Adrenal gland (tissue), 19 donors: ENCODE results near the gene CLEC3B. TPM values are rescaled to one million over a fixed set of nuclear protein-coding genes. Genes with fewer than 3 reads are reported as not detected.

ENCODE experiments used
- DNase-seq, 7 donors: peaks; one replicate each; pipeline ENCODE4 v3.0.0-alpha.2; 2019 to 2020
- H3K27ac ChIP-seq, 5 donors: fragments of 200-600 bp; sonication (generic) in 4 of 5; 1 replicate in 3 of 5; 2 replicates in 2 of 5; pipeline versions ENCODE4 v1.5.1 to v1.8.0; 2016 to 2020; ENCODE audit warnings: mild to moderate bottlenecking in 1 of 5
- H3K27me3 ChIP-seq: fragments of 200-600 bp; 2 replicates; pipeline ENCODE4 v1.8.0; 2021
- H3K36me3 ChIP-seq, 2 donors: fragments of 200-600 bp; replicated peaks in 1 of 2; 1 replicate in 1 of 2; 2 replicates in 1 of 2; pipeline versions ENCODE4 v1.5.1 to v1.8.0; 2018 to 2022
- H3K4me1 ChIP-seq, 2 donors: fragments of 200-600 bp; replicated peaks in 1 of 2; 1 replicate in 1 of 2; 2 replicates in 1 of 2; pipeline versions ENCODE4 v1.5.1 to v1.8.0; 2018 to 2021
- H3K4me3 ChIP-seq, 4 donors: fragments of 200-600 bp; sonication (generic) in 3 of 4; one replicate each; pipeline ENCODE4 v1.5.1; 2016 to 2018
- H3K9me3 ChIP-seq, 3 donors: fragments of 200-600 bp; sonication (generic) in 1 of 3; replicated peaks in 1 of 3; 1 replicate in 2 of 3; 2 replicates in 1 of 3; pipeline versions ENCODE4 v1.5.1 to v1.8.0; 2016 to 2021
- CTCF ChIP-seq, 6 experiments: fragments of 450-650 bp in 4 of 6; fragments of 200-600 bp in 2 of 6; sonication (generic) in 1 of 6; IDR thresholded peaks; 1 replicate in 5 of 6; 2 replicates in 1 of 6; pipeline versions ENCODE4 v1.5.1 to v1.8.0; 2016 to 2021; ENCODE audit warnings: antibody characterized with exemption in 6 of 6, mild to moderate bottlenecking in 2 of 6, moderate library complexity in 1 of 6
- POLR2A ChIP-seq, 2 donors: fragments of 450-650 bp; IDR thresholded peaks; one replicate each; pipeline ENCODE4 v1.6.1; 2017; ENCODE audit warnings: antibody characterized with exemption in 2 of 2, mild to moderate bottlenecking in 2 of 2, moderate library complexity in 1 of 2
- WGBS, 4 donors: extraction: QIAGEN DNeasy Blood & Tissue Kit in 2 of 4; methylation state at CpG; one replicate each; pipeline versions ENCODE4 v1.1.5 to v1.1.7; 2013 to 2017; 5-methylcytosine and 5-hydroxymethylcytosine counted together
- intact Hi-C, 2 donors: fragments of 100-400 bp; cut with DNase I; formaldehyde crosslinking; loops; one replicate each; pipeline versions ENCODE4 v1.14.1 to v1.15.0; 2022 to 2023
- long read RNA-seq, 10 donors: library from polyadenylated mRNA in 3 of 10; unstranded in 2 of 10; stranded (forward) in 1 of 10; transcript quantifications; one replicate each; pipeline ENCODE4 v2.0.0 and lab custom pipeline, GENCODE V29; 2021 to 2026
- polyA plus RNA-seq, 3 donors: library from polyadenylated mRNA; stranded (reverse); fragments of 200-250 nt in 2 of 3; fragments of 350-450 nt in 1 of 3; fragmentation: Illumina TruSeq in 1 of 3; extraction: RNeasy Lipid Tissue Mini Kit (QIAGEN cat#74804) in 1 of 3; gene quantifications; one replicate each; pipeline ENCODE4 v1.2.3, GENCODE V29; 2013 to 2014
- total RNA-seq, 9 donors: library from RNA; depleted of rRNA in 4 of 9; stranded (reverse); fragments of >200 nt in 4 of 9; fragments of 120-200 nt in 1 of 9; fragmentation: NEBNext Ultra II Directional in 1 of 9; extraction: Animal tissue kit (Norgen Biotek cat#: 25700) in 1 of 9; gene quantifications; one replicate each; pipeline versions ENCODE4 v1.1.0 to v1.2.4, GENCODE V29; 2013 to 2023
- donor health status: healthy with polysubstance abuse.
- donor health status: Bipolar disorder and iron deficiency.
- donor health status: DM: yes; HTN: yes; CAD: no.
- donor health status: DM: no; HTN: no; CAD: no.
- donor health status: DM: no; HTN: no; CAD: no.
- donor health status: DM: yes; HTN: yes; CAD: no.

Gene CLEC3B, protein sequence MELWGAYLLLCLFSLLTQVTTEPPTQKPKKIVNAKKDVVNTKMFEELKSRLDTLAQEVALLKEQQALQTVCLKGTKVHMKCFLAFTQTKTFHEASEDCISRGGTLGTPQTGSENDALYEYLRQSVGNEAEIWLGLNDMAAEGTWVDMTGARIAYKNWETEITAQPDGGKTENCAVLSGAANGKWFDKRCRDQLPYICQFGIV
- total RNA-seq (100 to 1,000 TPM in 3 of 9 donors, 10 to 100 TPM in 6; 20.7 to 110 (median 71.4) TPM), polyA plus RNA-seq (100 to 1,000 TPM in 2 of 3 donors, 1 to 10 TPM in 1; 5.1 to 251 (median 177) TPM)
- long read RNA-seq, donor 1, transcript CLEC3B-201 (3 exons, 936 nt), result major isoform, 30 of 30 reads
- long read RNA-seq, donor 1, partial matches to known transcripts, result 0 of 30 reads
- long read RNA-seq, donor 1, other reads (novel, unspliced or antisense), result 0 of 30 reads
- long read RNA-seq, donor 2, transcript CLEC3B-201 (3 exons, 936 nt), result major isoform, 31 of 36 reads
- long read RNA-seq, donor 2, partial matches to known transcripts, result 5 of 36 reads
- long read RNA-seq, donor 2, other reads (novel, unspliced or antisense), result 0 of 36 reads
- long read RNA-seq, donor 3, transcript CLEC3B-201 (3 exons, 936 nt), result major isoform, 18 of 18 reads
- long read RNA-seq, donor 3, partial matches to known transcripts, result 0 of 18 reads
- long read RNA-seq, donor 3, other reads (novel, unspliced or antisense), result 0 of 18 reads
- long read RNA-seq, donor 4, partial matches to known transcripts, result 0 of 1 reads
- long read RNA-seq, donor 4, other reads (novel, unspliced or antisense), result 0 of 1 reads
- long read RNA-seq, donor 5, transcript CLEC3B-201 (3 exons, 936 nt), result major isoform, 109 of 112 reads
- long read RNA-seq, donor 5, partial matches to known transcripts, result 0 of 112 reads
- long read RNA-seq, donor 5, other reads (novel, unspliced or antisense), result 3 of 112 reads
- long read RNA-seq, donor 6, partial matches to known transcripts, result 0 of 2 reads
- long read RNA-seq, donor 6, other reads (novel, unspliced or antisense), result 0 of 2 reads
- long read RNA-seq, donor 7, transcript CLEC3B-201 (3 exons, 936 nt), result major isoform, 15 of 15 reads
- long read RNA-seq, donor 7, partial matches to known transcripts, result 0 of 15 reads
- long read RNA-seq, donor 7, other reads (novel, unspliced or antisense), result 0 of 15 reads
- long read RNA-seq, donor 8, transcript CLEC3B-201 (3 exons, 936 nt), result major isoform, 78 of 78 reads
- long read RNA-seq, donor 8, partial matches to known transcripts, result 0 of 78 reads
- long read RNA-seq, donor 8, other reads (novel, unspliced or antisense), result 0 of 78 reads
- long read RNA-seq, donor 9, transcript CLEC3B-201 (3 exons, 936 nt), result major isoform, 36 of 36 reads
- long read RNA-seq, donor 9, partial matches to known transcripts, result 0 of 36 reads
- long read RNA-seq, donor 9, other reads (novel, unspliced or antisense), result 0 of 36 reads
- long read RNA-seq, donor 10, transcript CLEC3B-201 (3 exons, 936 nt), result major isoform, 19 of 19 reads
- long read RNA-seq, donor 10, partial matches to known transcripts, result 0 of 19 reads
- long read RNA-seq, donor 10, other reads (novel, unspliced or antisense), result 0 of 19 reads

GRCh38 chr3:45026038-45026437, at the start of gene CLEC3B:
Gene CLEC3B, plus strand, starts transcription at chr3:45026303. Its CDS starts 60 bp downstream, at chr3:45026363.
- no peaks in the 10 kb centered on the region for H3K27me3 ChIP-seq
- TF ChIP-seq CTCF (IDR thresholded peaks at IDR 0.05), result no peak
- TF ChIP-seq POLR2A (IDR thresholded peaks at IDR 0.05), result no peak
- peak within 1 kb of the TSS in 2 of 5 donors; percentile 46 to 81 for H3K27ac ChIP-seq
- H3K9me3 ChIP-seq, result no peaks in the 10 kb centered on the region
- peak in 6 of 7 donors; percentile 36 to 82 (median 62) for DNase-seq
- intact Hi-C loops, result loop anchor here in 1 of 2 donors (10.0 kb wide), 1 partner anchor 51 kb away; the partner anchor contains the start of genes EXOSC7 and ZDHHC3
- peaks cover 0 to 38% of the 10 kb centered on the region in 2 donors for H3K4me1 ChIP-seq
- WGBS, 4 donors, result 26 to 43% (median 29%) methylated on average over 12 to 13 of the region's 13 CpGs
- peak within 1 kb of the TSS in 1 of 4 donors; percentile 26 for H3K4me3 ChIP-seq
- H3K36me3 ChIP-seq, result no peaks in the 10 kb centered on the region

GRCh38 chr3:44981220-44981619, 44.9 kb upstream of the CLEC3B start:
- Histone ChIP-seq H3K27me3 (no peaks in the 10 kb centered on the region), H3K27ac (peak overlapping the region; percentile 46 to 85 (median 78)), H3K9me3 (no peaks in the 10 kb centered on the region), H3K4me1 (peaks cover 32 to 64% of the 10 kb centered on the region in 2 donors), H3K36me3 (no peaks in the 10 kb centered on the region), H3K4me3 (no peak overlapping the region)
- WGBS, 4 donors, result 79 to 95% (median 88%) methylated on average over 1 of the region's 1 CpG
- no peak for DNase-seq
- intact Hi-C loops, result no loop called here
- no peak for TF ChIP-seq CTCF (IDR thresholded peaks at IDR 0.05)
- TF ChIP-seq POLR2A (IDR thresholded peaks at IDR 0.05), result no peak

GRCh38 chr3:44981751-44982150, 44.4 kb upstream of the CLEC3B start:
- TF ChIP-seq POLR2A (IDR thresholded peaks at IDR 0.05), result peak in 1 of 2 donors; percentile 48
- TF ChIP-seq CTCF (IDR thresholded peaks at IDR 0.05), result no peak
- Histone ChIP-seq H3K36me3 (no peaks in the 10 kb centered on the region), H3K4me1 (peaks cover 32 to 66% of the 10 kb centered on the region in 2 donors), H3K27ac (peak overlapping the region; percentile 46 to 85 (median 78)), H3K9me3 (no peaks in the 10 kb centered on the region), H3K4me3 (no peak overlapping the region), H3K27me3 (no peaks in the 10 kb centered on the region)
- 49 to 58% (median 51%) methylated on average over 4 of the region's 4 CpGs for WGBS, 4 donors
- peak in 6 of 7 donors; percentile 66 to 86 (median 76) for DNase-seq
- intact Hi-C loops, result no loop called here
